HG03097 (cell line): ENCODE data around the gene CRMP1.

Source experiments
- ATAC-seq: cut with Tn5 transposase; IDR thresholded peaks from one replicate; pipeline ENCODE4 v1.9.1; 2021; ENCODE audit not compliant: unreplicated experiment, low FRiP score

CRMP1 gene

GRCh38 chr4:5804656-5805055, 88.2 kb downstream of the CRMP1 start:
- ATAC-seq, result no peak

- ATAC-seq, result no peak
These were observed 90.3 kb downstream of the CRMP1 start for GRCh38 chr4:5802565-5802964.

DNA sequence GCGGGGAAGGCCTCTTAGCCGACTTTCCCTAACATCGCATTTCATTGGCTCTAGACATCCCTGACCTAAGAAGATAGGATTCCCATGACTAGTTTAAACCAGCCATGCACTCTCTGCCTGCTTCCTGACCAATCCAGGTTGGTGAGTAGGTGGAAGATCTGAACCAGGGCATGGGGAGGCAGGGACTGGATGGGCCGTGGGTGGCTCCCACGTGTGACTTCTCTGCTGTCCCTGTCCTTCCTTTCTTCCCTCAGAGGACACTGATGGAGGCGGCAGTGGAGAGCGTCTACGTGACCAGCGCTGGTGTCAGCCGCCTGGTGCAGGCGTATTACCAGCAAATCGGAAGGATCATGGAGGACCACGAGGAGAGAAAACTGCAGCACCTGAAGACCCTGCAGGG, 91.2 kb downstream of the CRMP1 start:
- ATAC-seq, result no peak

DNA sequence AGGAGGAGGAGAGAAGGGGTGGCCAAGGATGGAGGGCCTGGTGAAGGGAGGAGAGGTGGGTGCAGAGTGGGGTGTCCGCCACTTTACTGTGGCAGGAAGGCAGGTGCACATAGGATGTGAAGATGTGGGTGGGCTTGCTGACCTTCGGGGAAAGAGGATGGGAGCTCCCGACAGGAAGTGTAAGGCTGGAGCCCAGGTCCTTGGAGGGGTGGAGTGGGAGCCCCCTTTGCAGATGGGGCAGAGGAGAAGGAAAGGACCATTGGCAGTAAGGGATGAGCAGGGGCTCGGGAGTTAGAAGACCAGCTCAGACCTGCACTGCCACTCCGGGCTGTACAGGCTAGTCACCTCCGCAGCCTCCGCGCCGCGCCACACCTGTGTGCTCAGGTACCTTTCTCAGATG, 92.4 kb downstream of the CRMP1 start:
- no peak for ATAC-seq

- ATAC-seq, result no peak
These were observed 93.5 kb downstream of the CRMP1 start for GRCh38 chr4:5799406-5799805.

DNA sequence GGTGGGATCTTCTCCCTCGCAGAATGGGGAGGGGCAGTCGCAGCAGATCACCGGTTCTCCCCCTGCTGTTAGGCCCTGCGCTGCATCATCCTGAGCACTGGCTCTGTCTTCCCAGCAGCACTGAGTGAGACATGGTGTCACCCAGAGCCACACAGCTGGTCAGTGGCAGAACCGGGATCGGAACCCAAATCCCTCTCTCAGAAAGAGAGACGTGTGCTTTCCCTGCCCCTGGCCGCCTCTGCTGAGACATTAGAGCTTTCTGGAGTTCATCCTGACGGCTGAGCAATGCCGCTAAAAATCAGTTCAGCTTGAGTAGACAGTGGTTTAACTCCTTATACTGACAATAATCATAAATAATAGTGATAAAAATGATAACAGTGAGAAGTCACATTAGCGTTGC, 93.9 kb downstream of the CRMP1 start:
- ATAC-seq, result no peak

- no peak for ATAC-seq
These were observed 94.4 kb downstream of the CRMP1 start for GRCh38 chr4:5798462-5798861.

DNA sequence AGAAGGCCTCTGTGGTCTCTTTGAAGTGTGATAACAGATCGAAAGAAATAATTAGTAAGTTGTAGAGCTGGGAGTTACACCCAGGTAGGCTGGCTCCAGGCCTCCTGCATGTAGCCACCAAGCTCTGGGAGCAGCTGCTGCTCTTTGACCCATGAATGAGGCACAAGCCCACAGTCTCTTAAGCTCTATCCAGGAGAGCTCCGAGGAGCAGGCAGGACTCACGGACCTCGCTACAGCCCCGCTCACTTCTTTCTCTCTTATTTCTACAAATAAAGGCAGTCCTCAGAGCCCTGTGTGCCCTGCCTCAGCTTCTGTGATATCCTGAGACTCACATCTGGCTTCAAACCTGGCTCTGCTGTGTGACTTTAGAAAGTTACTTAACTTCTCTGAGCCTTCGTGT, 95.0 kb downstream of the CRMP1 start:
- ATAC-seq, result no peak

DNA sequence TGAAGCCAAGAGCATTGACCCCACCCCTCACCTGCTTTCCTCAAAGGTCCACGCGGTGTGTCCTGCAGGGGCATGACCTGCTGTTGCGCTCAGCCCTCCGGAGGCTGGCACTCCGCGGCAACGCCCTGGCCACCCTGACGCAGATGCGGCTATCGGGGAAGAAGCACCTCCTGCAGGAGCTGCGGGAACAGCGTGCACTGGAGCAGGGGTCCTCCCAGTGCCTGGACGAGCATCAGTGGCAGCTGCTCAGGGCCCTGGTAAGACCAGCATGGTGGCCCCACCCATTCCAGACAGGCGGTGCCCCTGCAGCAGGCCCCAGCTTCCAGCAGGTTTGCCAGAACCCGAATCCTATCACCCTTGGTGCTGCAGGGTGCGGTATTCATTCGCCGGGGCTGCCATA, 95.9 kb downstream of the CRMP1 start:
- no peak for ATAC-seq

DNA sequence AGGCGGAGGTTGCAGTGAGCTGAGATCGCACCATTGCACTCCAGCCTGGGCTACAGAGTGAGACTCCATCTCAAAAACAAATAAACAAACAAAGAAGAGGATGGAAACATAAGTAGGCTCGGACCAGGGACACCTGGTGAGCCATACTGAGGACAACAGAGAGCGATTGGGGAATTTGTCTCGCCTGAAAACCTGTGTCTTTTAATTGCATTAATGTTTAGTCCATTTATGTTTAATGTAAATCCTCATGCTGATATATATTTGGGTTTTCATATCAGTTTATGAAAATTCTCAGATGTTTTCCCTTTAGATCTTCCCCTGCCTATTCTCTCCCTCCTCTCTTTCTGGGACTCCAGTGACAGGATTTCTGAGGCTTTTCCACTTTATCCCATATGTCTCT, 97.3 kb downstream of the CRMP1 start:
- ATAC-seq, result no peak

DNA sequence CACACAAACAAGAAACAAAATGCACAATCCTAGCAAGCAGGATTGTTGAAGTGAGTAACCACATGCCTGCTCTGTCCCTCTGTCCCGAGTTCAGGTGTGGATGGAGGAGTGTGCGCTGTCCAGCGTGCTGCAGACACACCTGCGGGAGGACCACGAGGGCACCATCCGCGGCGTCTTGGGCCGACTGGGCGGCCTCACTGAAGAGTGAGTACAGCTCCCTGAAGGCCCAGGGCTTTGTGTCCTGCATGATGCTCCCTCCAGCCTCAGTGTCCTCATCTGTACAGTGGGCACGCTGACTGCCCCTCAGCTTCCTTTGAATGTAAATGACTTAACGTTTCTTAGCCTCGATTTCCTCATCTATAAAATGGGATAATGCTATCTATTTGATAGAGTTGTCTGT, 99.4 kb downstream of the CRMP1 start:
- ATAC-seq, result no peak

- ATAC-seq, result no peak
These were observed 101.2 kb downstream of the CRMP1 start for GRCh38 chr4:5791654-5792053.

DNA sequence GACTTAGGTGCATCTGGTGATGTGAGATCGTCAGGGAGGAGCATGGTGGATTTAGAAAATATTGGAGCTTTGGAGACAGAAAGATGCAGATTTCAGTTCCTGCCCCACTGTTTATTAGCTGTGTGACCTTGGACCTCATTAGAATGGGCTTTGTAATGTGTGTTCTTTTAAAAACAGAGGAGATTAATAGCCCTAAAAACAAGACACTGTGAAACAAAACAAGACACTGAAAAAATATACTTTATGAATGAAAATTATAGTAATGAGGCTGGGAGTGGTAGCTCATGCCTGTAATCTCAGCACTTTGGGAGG, 102.4 kb downstream of the CRMP1 start:
- ATAC-seq, result no peak

GRCh38 chr4:5789141-5789540, 103.7 kb downstream of the CRMP1 start:
- ATAC-seq, result no peak

- ATAC-seq, result no peak
These were observed 104.7 kb downstream of the CRMP1 start for GRCh38 chr4:5788144-5788543.

DNA sequence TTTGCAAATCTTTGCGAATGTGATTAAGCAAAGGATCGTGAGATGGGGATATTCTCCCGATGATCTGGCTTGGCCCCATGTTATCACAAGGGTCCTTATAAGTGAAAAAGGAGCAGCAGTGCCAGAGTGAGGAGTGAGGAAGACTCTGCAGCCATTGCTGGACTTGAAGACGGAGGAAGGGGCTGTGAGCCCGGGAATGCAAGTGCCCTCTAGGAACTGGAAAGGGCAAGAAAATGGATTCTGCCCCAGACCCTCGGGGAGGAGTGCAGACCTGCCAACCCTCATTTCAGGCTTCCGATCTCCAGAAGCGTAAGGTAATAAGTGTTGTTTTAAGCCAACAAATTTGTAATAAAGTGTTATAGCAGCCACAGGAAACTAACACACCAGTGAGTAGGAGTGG, 105.6 kb downstream of the CRMP1 start:
- ATAC-seq, result no peak

DNA sequence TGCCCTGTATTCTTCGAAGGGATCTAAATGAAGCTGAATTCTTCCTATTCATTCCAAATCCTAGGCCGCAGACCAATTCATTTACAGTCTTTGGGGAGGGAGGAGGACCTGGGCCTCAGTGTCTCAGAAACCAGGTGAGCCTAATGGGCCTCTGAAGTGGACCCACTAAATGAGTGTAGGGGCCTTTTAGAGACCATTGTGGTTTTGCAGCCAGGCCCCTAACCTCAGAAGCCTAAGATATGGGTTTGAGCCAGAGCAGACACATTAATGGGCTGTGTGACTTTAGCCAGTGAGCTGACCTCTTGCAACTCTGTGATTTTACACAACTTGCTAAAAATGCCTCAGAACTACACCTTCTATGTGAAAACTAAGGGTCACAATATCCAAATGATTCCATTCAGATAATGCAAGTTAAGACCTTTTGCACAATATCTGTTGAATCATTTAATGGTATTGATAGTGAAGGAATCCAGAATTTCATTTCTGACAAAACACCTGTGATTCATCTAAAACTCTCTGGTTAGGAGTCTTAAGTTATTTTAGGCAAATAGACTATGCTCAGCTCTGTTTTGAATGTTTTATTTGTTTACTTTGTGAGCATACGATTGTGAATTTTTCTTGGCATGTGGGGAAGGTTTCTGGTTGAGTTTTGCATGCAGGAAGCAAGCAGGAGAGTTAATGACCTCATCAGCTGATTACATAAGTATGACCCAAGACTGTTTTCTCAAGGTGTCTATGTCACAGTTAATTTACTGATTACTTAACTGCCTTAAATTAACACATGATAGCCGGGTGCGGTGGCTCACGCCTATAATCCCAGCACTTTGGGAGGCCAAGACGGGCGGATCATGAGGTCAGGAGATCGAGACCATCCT, 106.8 kb downstream of the CRMP1 start:
- ATAC-seq, result no peak

DNA sequence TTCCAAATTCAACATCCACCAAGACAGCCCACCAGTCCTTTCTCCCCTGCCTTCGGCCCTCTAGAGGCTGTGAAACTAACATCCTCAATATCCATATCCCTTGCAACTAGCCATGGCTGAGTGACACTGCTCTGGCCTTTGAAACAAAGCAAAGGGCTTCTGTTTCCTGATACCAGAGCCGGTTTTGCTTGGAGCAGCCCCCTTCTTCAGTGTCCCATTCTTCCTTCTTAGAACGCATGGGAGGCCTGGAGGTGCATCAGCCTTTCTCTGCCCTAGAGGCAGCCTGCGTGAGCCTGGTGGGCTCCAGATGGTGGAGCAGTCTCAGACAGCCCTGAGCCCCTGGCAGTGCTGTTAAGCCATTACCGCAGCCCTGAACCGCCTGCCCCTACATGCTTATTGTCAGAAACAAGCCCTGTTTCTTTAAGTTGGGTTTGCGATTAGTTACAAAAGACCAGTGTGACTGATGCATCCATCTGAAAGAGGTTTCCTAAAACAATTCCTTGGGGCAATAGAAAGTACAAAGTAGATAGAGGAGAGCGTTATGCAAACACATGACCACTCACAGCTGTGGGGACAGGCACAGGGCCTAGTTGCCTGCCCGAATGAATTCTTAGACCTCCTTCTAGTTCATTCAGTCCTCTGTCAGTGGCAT, 107.8 kb downstream of the CRMP1 start:
- ATAC-seq, result no peak

DNA sequence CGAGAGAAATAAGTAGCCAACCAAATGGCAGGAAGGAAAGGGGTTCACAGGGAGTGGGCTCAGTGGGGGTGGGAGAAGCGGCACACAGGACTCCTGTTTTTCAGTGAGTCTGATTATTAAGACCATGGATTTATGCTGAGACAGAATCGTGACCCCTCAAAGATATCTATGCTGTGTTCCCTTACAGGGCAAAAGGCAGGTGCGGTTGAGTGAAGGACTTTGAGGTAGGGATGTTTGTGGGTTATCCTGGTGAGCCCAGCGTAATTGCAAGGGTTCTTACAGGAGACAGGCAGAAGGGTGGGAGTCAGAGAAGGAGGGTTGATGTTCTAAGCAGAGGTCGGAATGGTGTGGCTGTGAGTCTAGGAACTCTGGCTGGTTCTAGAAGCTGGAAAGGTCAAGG, 108.9 kb downstream of the CRMP1 start:
- ATAC-seq, result no peak

GRCh38 chr4:5783486-5783885, 109.4 kb downstream of the CRMP1 start:
- ATAC-seq, result no peak

DNA sequence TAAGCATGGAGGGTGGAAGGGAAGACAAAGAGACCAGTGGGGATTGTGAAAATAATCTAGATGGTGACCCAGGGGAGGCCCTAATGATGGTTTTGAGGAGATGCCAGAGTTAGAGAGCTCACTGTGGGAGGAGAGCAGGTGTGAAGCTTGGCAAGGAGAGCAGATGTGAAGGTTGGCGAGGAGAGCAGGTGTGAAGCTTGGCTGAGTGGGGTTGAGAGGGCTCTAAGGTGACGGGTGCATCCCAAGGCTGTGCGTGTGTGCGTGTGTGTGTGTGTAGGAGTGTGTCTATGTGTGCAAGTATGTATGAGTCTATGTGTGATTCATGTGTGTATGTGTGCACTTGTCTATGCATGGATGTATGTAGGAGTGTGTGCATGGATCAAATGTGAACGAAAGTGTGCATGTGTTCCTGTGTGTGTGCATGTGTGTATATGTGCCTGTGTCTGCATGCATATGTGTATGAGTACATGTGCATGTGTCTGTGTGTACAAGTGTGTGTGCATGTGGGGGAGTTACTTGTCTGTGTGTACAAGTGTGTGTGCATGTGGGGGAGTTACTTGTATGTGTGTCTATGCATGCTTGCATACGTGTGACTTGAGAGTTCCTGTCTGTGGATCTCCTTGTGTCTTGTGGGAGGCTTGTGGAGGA, 109.9 kb downstream of the CRMP1 start:
- ATAC-seq, result no peak

- ATAC-seq, result no peak
These were observed 111.2 kb downstream of the CRMP1 start for GRCh38 chr4:5781691-5782090.
